ENCODE data around the gene FFAR1. TPM values are rescaled to one million over a fixed set of nuclear protein-coding genes. Genes with fewer than 3 reads are reported as not detected.

The FFAR1 gene, protein sequence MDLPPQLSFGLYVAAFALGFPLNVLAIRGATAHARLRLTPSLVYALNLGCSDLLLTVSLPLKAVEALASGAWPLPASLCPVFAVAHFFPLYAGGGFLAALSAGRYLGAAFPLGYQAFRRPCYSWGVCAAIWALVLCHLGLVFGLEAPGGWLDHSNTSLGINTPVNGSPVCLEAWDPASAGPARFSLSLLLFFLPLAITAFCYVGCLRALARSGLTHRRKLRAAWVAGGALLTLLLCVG (N-terminal part only)
- not detected for polyA plus RNA-seq (2013, experiment 1 of 2; ENCODE audit: insufficient read length)
- polyA plus RNA-seq (2013, experiment 2 of 2; ENCODE audit: insufficient read length): not detected

DNA sequence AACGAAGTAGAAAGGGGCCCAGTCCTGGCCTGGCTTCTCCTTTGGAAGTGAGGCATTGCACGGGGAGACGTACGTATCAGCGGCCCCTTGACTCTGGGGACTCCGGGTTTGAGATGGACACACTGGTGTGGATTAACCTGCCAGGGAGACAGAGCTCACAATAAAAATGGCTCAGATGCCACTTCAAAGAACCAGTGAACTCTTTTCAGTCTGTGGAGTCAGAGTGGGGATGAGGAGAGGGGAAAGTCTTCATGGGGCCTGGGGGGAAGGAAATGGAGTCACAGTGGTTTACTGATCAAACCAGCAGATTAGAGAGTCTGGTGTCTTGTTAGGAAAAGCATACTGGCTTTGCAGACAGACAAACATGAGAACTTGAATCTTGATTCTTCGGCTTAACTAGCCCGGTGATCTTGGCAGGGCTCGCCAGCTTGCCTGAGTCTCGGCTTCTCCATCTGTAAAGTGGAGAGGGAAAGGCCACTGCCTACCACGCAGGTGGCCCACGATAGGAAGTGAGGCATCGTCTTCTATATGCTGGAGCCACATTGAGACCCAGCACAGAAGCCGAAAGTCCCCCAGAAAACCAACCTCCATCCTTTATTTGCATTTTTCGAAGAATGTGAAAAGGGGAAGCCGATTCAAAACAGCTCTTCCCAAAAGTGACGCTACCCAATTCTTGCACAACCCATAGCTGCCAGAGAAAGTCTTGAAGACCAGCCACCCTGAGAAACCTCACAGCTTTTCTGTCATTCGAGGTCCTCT is at the start of gene FFAR1:
TSS of gene FFAR1 (plus strand) at position 732 of the 759 bp plus-strand sequence. CDS start 3,650 bp downstream, outside the sequence.
- DNase-seq: no peak

DNA sequence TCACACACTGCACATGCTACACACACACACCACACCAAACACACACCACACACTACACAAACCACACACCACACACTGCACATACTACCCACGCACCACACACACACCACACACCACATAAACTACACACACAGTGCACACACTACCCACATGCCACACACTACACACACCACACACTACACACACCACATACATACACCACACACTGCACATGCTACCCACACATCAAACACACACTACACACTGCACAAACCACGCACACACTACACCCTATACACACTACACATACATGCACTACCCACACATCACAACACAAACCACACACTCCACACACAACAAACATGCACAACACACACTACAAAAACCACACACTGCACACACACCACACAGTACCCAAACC is 49.8 kb upstream of the FFAR1 start:
- no peak for DNase-seq

DNA sequence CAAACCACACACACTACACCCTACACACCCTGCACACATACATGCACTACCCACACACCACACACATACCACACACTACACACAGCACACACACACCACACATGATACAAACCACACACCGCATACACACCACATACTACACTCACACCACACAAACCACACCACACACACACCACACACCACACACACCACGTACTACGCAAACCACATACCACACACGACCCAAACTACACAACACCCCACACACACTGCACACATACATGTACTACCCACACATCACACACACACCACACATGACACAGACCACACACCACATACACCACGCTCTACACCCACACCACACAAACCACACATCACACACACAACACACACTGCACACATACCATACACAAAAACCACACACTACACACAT is 49.1 kb upstream of the FFAR1 start:
- no peak for DNase-seq

DNA sequence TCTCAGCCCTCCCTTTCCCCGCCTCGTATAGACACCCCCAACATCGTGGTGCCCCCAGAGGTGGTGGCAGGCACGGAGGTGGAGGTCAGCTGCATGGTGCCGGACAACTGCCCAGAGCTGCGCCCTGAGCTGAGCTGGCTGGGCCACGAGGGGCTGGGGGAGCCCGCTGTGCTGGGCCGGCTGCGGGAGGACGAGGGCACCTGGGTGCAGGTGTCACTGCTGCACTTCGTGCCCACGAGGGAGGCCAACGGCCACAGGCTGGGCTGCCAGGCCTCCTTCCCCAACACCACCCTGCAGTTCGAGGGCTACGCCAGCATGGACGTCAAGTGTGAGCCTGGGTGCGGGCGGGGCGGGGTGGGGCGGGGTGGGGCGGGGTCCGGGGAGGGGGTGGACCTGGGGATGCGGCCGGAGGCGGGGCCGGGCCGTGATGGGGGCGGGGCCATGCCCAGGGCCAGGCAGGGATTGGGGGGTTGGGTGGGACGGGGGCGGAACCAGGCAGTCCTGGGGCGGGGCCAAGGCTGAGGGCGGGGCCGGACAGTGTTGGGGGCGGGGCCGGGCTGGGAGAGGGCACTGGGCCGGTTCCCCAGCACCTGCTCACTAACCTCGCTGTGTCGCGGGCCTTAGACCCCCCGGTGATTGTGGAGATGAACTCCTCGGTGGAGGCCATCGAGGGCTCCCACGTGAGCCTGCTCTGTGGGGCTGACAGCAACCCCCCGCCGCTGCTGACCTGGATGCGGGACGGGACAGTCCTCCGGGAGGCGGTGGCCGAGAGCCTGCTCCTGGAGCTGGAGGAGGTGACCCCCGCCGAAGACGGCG is 48.0 kb upstream of the FFAR1 start:
- no peak for DNase-seq

DNA sequence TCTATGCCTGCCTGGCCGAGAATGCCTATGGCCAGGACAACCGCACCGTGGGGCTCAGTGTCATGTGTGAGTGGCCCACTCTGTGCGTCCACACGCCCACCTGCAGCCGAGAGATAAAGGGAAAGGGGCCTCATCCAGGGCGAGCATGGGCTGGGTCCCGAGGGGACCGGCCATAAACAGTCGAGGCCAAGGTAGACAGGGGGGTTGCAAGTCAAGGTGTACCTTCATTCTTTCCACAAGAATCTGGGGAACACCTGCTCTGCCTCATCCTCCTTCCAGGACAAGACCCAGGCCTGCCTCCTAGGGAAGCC is 47.4 kb upstream of the FFAR1 start:
- no peak for DNase-seq

DNA sequence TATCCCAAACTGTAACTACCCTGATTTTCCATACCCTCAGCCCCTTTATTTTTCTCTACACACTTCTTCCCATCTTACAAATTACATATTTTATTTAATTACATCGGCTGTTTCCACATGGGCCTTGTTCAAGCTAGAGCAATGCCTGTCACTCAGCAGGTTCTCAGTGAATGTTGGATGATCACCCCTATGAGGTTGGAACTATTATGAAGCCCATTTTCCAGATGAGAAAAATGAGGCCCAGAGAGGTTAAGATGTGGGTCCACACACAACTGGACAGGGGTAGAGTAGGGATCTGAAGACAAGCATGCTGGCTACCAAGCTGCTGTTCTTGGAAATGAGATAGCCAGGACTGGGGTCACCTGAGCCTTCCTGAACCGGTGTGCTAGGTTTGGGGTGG is 45.7 kb upstream of the FFAR1 start:
- DNase-seq: no peak

DNA sequence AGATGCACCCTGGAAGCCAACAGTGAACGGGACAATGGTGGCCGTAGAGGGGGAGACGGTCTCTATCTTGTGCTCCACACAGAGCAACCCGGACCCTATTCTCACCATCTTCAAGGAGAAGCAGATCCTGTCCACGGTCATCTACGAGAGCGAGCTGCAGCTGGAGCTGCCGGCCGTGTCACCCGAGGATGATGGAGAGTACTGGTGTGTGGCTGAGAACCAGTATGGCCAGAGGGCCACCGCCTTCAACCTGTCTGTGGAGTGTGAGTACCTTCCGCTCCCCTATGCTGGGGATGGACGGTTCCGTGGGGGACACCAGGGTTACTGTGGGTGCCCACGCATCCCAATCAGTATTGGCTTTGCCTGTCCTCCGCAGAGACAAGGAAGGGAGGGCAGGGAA is 45.3 kb upstream of the FFAR1 start:
- no peak for DNase-seq

DNA sequence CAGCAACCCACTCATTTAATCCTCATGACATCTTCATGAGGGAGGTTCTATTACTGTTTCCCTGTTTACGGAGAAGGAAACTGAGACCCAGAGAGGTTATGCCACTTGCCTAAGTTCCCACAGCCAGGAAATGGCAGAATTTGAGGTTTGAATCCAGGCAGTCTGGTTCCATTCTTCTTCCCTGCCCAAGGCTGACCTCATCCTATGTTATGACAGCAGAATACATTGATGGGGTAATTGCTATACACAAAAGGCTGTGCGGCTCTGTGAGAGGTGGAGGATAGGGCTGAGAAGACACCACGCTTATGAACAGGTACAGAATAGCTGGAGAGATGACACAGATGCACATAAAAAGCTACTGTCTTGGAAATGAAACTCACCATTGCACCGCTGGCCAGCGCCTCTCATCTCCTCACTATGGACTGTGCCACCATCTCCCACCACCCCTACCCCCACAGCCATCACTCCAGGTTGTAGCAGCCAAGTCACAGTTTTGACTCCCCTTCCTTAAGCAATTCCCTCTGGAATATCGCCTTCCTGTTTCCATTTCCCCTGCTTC is 44.3 kb upstream of the FFAR1 start:
- DNase-seq: no peak

DNA sequence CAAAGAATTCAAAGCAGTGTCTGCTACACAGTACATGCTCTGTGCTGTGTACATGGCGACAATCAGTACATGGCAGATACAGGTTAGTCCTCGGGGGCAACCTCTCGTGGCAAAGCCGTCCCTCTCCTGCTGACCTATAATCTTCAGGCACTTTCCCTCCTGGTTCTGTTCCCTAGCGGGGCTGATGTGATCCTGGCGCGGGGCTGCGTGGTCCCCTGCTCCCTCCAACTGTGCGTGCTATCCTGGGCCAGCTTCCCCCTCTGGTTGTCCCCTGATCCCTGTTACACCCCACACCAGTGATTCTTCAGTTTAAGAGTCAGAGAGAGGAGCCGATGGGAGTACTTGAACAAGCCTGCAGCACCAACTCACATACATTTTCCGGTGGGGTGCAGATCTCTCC is 43.7 kb upstream of the FFAR1 start:
- DNase-seq: no peak

DNA sequence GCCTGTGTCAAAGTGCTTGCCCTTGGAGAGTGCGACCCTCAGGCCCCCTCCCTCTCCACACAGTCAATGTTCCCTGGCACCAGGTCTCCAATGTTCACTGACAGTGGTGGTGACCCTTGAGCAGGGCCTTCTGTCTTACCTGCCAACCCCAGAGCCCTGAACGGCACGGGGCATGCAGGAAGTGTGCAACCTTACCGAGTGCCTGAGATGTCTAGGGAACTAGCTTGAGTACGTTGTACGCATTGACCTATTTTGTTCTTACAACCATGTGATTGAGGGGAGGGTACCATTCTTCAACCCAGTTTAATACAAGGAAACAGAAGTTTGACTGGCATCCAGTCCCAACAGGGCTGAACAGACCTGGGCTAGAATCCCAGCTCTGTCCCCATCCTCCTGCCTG is 42.5 kb upstream of the FFAR1 start:
- DNase-seq: no peak

DNA sequence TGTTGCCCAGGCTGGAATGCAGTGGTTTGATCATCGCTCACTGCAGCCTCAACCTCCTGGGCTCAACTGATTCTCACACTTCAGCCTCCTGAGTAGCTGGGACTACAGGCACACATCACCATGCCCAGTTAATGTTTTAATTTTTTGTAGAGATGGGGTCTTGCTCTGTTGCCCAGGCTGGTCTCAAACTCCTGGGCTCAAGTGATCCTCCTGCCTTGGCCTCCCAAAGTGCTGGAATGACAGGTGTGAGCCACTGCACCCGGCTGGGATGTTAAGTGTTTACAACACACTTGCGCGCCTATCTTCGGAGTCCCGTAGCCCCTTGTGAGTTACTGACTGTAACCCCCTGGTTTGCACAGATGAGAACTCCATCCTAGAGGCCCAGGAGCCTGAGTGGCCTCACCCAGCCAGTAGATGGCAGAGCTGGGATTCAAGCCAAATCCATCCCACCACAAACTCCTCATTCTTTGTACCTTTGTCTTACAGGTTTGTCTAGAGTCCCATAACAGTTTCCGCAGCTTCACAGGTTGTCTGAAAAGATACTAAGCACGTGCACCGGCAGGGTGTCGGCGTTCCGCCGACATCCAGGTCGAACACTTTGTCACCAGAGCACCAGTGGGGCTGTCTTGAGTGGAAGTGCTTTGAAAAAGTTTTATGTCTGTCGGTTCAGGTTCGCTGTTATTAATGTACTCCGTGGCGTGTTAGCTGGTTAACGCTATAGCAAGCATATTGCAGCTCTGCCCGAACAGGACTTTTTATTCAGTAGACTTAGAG is 41.0 kb upstream of the FFAR1 start:
- DNase-seq: no peak

DNA sequence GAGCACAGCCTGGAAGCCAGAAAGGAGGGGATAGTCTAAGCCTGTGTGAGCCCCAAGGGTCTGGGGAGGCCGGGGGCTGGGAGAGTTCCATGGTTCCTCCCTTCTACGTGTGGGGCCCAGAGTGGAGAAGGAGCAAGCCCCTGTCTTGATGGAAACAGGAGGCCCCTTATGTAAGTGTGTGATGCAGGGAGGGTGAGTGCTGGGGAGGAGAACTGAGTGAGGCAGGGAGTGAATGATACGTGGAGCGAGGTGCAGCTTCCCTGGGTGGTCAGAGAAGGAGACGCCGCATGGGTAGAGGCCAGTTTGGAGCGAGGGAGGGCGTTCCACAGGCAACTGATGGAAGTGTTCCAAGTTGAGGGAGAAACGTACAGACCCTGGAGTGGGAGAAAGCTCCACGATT is 39.8 kb upstream of the FFAR1 start:
- no peak for DNase-seq

DNA sequence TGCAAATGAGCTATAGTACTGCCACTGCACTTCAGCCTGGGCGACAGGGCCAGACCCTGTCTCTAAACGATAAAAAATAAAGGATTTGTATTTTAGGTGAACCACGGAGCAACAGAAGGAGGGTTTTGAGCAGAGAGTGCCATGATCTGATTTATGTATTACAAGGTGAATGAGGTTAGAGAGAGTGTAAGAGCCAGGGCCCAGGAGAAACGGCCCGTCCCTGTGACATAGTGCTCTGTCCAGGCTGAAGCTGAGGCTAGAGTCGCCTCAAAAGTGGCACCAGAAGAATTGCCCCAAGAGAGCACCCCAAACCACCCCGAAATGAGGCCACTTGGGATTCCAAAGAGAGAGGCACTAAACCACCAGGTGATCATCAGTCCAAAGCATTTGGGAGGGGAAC is 38.8 kb upstream of the FFAR1 start:
- no peak for DNase-seq

DNA sequence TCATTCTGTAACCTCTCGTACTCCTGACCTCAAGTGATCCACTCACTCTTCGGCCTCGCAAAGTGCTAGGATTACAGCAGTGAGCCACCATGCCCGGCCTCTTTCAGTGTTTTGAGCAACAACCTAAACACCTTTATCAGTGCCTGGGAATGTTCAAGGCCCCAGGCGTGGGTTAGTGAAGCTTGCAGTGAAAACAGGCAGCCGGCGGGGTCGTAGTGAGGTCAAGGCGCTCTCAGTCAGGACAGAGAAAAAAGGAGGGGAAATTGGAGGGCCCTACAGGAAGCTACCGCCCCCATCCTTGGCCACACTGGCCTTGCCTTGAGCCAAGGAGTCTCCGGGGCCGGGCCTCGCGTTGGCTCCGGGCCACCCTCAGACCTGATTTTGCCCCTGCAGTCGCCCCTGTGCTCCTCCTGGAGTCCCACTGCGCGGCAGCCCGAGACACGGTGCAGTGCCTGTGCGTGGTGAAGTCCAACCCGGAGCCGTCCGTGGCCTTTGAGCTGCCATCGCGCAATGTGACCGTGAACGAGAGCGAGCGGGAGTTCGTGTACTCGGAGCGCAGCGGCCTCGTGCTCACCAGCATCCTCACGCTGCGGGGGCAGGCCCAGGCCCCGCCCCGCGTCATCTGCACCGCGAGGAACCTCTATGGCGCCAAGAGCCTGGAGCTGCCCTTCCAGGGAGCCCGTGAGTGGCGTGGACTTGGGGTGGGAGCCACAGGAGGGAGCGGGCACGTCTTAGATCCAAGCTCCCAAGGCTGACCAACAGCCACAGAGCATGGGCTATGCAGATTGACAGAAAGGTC is 38.0 kb upstream of the FFAR1 start:
- DNase-seq: no peak

DNA sequence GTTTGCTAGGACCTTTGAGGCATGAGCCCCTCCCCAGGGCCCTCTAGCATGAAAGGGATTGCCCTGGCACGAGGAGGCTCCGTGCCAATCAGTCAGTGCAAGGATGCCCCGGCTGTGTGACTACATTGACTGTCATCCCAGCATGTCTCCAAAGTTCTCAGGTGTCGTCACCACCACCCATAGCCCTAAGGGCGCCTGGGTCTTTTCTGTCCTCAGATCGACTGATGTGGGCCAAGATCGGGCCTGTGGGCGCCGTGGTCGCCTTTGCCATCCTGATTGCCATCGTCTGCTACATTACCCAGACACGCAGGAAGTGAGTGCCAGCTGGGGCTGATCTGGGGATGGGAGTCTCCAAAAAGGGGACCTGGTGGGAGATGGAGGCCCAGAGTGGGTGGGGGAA is 37.4 kb upstream of the FFAR1 start:
- DNase-seq: no peak

DNA sequence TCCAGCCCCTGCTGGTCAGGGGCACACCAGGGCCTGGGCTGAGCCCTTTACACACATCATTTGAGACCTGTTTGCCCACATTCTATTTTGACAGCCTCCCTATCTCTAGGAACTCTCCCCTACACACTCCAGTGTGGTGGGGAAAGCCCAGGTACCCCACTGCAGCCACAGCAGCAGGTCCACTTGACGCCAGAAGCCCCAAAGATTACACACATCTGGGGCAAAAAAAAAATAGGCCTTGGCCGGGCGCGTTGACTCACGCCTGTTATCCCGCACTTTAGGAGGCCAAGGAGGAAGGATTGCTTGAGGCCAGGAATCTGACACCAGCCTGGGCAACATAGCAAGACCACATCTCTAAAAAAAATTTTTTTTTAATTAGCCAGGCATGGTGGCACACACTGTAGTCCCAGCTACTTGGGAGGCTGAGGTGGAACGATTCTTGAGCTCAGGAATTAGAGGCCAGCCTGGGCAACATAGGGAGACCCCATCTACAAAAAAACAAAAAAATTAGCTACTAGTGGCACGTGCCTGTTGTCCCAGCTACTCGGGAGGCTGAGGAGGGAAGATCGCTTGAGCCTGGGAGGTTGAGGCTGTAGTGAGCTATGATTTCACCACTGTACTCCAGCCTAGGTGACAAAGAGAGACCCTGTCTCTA is 36.8 kb upstream of the FFAR1 start:
- no peak for DNase-seq

DNA sequence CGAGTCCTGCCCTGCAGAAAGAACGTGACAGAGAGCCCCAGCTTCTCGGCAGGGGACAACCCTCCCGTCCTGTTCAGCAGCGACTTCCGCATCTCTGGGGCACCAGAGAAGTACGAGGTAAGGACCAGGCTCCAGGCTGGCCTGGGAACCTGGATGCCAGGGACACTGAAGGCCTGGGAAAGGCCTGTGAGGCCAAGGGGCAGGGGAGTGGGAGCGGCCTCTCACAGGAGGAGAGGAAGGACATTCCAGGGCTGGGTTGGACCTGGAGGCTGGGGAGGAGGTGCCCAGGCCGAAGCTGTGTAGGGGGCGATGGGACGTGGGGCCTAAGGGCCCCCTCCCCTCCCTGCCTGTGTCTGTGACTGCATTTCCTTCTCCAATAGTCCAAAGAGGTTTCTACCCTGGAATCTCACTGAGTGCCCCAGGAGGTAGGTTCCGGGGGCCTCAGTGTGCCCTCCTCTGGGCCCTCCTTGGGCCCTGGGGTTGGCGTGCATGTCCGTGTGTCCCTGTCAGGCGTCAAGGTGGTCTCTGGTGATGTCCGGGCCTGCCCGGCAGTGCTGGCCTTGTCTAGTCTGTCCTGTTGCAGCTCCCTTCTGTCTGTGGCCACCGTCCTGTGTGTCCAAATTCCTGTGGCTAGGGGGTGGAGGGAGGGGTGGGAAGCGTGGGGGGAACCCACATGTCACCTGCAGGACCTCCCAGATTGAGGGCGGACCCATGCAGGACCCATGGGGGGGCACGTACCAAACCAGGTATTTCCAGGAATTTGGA is 35.6 kb upstream of the FFAR1 start:
- no peak for DNase-seq

DNA sequence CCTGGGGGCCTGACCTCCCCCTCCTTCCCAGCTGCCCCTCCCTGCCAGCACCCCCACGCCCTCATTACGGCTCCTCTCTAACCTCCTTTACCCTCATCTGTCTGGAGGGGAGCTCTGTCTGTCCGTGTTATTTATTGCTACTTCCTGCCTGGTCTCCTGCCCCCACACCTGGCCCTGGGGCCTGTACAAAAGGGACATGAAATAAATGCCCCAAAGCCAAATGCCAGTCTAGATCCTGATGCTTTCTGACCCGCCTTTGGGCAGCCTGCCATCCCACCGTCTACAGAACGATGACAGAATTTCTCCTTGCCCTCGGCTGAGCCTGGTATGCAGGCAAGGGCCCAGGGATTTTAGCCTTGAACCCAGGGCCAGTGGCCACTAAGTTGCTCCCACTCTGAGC is 34.1 kb upstream of the FFAR1 start:
- DNase-seq: no peak

DNA sequence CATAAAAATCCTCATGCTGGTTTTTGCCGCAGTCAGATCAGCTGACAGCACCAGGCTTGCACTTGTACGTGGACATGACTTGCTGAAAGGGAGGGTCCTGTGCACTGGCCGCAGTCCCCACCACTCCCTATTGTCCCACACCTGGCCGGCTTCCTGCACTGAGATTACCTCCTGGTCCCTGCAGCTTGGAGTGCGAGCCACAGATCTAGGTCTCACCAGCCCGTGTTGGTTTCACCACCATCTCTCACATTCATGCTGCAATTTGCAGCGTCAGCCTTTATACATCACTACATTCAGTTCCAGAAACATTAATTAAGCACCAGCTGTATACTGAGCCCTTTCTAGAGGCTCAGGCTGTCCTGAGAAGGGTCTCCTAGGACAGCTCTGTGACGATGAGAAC is 33.7 kb upstream of the FFAR1 start:
- no peak for DNase-seq

DNA sequence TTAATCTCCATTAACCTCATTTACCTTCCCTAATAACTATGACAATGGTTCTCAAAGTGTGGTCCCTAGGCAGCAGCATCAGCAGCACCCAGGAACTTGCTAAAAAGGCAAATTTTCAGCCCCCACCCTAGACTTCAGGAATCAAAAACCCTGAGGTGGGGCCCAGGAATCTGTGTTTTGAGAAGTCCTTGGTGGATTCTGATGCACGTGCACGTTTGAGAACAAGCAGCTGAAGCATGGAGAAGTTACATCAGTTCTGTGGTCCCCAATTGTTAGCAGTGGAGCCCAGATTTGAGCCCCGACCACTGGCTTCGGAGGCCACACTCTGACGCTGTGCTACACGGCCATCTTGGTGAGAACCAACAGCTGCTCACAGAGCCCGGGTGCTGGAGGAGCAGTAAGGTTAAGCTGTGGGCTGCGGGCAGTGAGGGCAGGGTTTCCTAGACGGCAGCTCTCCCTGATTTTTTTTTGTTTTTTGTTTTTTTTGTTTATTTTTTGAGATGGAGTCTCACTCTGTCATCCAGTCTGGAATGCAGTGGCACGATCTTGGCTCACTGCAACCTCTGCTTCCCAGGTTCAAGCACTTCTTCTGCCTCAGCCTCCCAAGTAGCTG is 32.7 kb upstream of the FFAR1 start:
- no peak for DNase-seq

Measured in fibroblast of skin of abdomen (primary cell).